HepG2 (cell line): ENCODE results near the gene MAPK12. TPM values are rescaled to one million over a fixed set of nuclear protein-coding genes. Genes with fewer than 3 reads are reported as not detected.

ENCODE experiments used
- CBX1 ChIP-seq: IDR thresholded peaks from one replicate; pipeline ENCODE4 v1.6.1; 2016; ENCODE audit warnings: antibody characterized with exemption, low read depth
- EED ChIP-seq: sonication (generic); formaldehyde crosslinking; IDR thresholded peaks from 2 replicates; pipeline ENCODE4 v1.5.0; 2020; ENCODE audit warnings: mild to moderate bottlenecking, missing genetic modification reagents
- KDM5B ChIP-seq: sonication (generic); formaldehyde crosslinking; IDR thresholded peaks from 2 replicates; pipeline ENCODE4 v1.4.0; 2020; ENCODE audit warnings: missing genetic modification reagents, mild to moderate bottlenecking, borderline replicate concordance
- NFIB ChIP-seq: sonication (generic); formaldehyde crosslinking; IDR thresholded peaks from 2 replicates; pipeline ENCODE4 v1.9.0; 2021; ENCODE audit warnings: missing genetic modification reagents, mild to moderate bottlenecking, borderline replicate concordance
- PCBP1 ChIP-seq: fragments of 200-400 bp; formaldehyde crosslinking; IDR thresholded peaks from 2 replicates; pipeline ENCODE4 v1.6.1; 2017; ENCODE audit warnings: mild to moderate bottlenecking, low read depth, low read length, borderline replicate concordance
- PRPF4 ChIP-seq: fragments of 200-400 bp; formaldehyde crosslinking; IDR thresholded peaks from 2 replicates; pipeline ENCODE4 v1.6.1; 2016; ENCODE audit warnings: low read length, low read depth; ENCODE audit not compliant: poor library complexity, severe bottlenecking
- SAP130 ChIP-seq: IDR thresholded peaks from 2 replicates; pipeline ENCODE4 v1.6.1; 2016; ENCODE audit warnings: low read depth
- ZBTB3 ChIP-seq: sonication (generic); formaldehyde crosslinking; IDR thresholded peaks from 2 replicates; pipeline ENCODE4 v1.4.0; 2020; ENCODE audit warnings: low read depth, mild to moderate bottlenecking, moderate library complexity, missing genetic modification reagents, borderline replicate concordance
- ZFP36L1 ChIP-seq: sonication (generic); formaldehyde crosslinking; IDR thresholded peaks from 2 replicates; pipeline ENCODE4 v1.8.0; 2022; ENCODE audit warnings: mild to moderate bottlenecking, missing genetic modification reagents, moderate library complexity
- ZNF230 ChIP-seq: sonication (generic); formaldehyde crosslinking; IDR thresholded peaks from 2 replicates; pipeline ENCODE4 v1.4.0; 2020; ENCODE audit warnings: mild to moderate bottlenecking, missing genetic modification reagents
- ZNF232 ChIP-seq: sonication (generic); formaldehyde crosslinking; IDR thresholded peaks from 2 replicates; pipeline ENCODE4 v1.4.0; 2020; ENCODE audit warnings: missing genetic modification reagents, borderline replicate concordance
- ZNF260 ChIP-seq: sonication (generic); formaldehyde crosslinking; IDR thresholded peaks from 2 replicates; pipeline ENCODE4 v1.4.0; 2020; ENCODE audit warnings: missing genetic modification reagents, low read depth, mild to moderate bottlenecking, borderline replicate concordance
- ZNF354B ChIP-seq: sonication (generic); formaldehyde crosslinking; IDR thresholded peaks from 2 replicates; pipeline ENCODE4 v1.8.0; 2022; ENCODE audit warnings: mild to moderate bottlenecking, missing genetic modification reagents
- ZNF484 ChIP-seq: sonication (generic); formaldehyde crosslinking; IDR thresholded peaks from 2 replicates; pipeline ENCODE4 v1.5.1; 2020; ENCODE audit warnings: mild to moderate bottlenecking, low read depth, missing genetic modification reagents, borderline replicate concordance
- ZNF775 ChIP-seq: sonication (generic); formaldehyde crosslinking; IDR thresholded peaks from 2 replicates; pipeline ENCODE4 v1.4.0; 2020; ENCODE audit warnings: missing genetic modification reagents, mild to moderate bottlenecking, moderate library complexity, borderline replicate concordance
- polyA plus RNA-seq, 8 experiments: library from polyadenylated mRNA; depleted of rRNA in 3 of 8; stranded (reverse) in 7 of 8; unstranded in 1 of 8; fragments of >200 nt; fragmentation: Illumina TruSeq in 4 of 8; extraction: Trizol in 4 of 8; gene quantifications; 2 replicates each; pipeline versions ENCODE4 v1.2.1 to v1.2.3, GENCODE V29; 2011 to 2016; ENCODE audit warnings: low read depth in 4 of 8, missing spikeins in 1 of 8, mixed read lengths in 1 of 8; ENCODE audit not compliant: insufficient read depth in 1 of 8
- total RNA-seq, 5 experiments: library from RNA; depleted of rRNA; stranded (reverse); fragments of >200 nt; fragmentation: Illumina TruSeq; extraction: Trizol; gene quantifications; 2 replicates each; pipeline ENCODE4 v1.2.3, GENCODE V29; 2016; ENCODE audit warnings: low read depth in 1 of 5
- TF ChIP-seq, protein P1 (sequence below): sonication (generic); formaldehyde crosslinking; IDR thresholded peaks from one replicate; pipeline ENCODE4 v1.5.1; 2020; ENCODE audit warnings: mild to moderate bottlenecking, missing genetic modification reagents; ENCODE audit errors: not compliant biosample characterization
- TF ChIP-seq, protein P2 (sequence below): sonication (generic); formaldehyde crosslinking; IDR thresholded peaks from 2 replicates; pipeline ENCODE4 v1.4.0; 2020; ENCODE audit warnings: missing genetic modification reagents
- TF ChIP-seq, protein P3 (sequence below): sonication (generic); formaldehyde crosslinking; IDR thresholded peaks from 2 replicates; pipeline ENCODE4 v1.5.0; 2020; ENCODE audit warnings: missing genetic modification reagents

Gene MAPK12
- total and polyA plus RNA-seq, 2 of the 13 experiments (the other 11 are each of a cell fraction or from before 2014, with no cell fraction given): 22.2 to 23.3 TPM

DNA sequence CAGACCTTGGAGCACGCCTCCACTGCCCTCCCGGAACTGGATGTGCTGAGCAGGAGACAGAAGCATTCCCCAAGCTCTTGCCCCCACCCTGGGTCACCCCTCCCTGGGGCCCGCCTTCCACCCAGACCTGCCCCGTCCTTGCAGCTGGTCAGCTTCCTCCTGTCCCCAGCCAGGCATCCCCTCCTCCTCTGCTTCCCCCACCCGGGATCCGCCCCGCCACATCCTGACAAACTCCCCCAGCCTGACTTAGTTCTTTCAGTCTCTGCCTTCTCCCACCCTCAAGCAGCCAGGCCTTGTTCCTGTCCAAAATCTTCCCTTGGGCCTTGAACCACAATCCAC, 47.1 kb upstream of the MAPK12 start (continued):
- TF ChIP-seq, protein P1, sequence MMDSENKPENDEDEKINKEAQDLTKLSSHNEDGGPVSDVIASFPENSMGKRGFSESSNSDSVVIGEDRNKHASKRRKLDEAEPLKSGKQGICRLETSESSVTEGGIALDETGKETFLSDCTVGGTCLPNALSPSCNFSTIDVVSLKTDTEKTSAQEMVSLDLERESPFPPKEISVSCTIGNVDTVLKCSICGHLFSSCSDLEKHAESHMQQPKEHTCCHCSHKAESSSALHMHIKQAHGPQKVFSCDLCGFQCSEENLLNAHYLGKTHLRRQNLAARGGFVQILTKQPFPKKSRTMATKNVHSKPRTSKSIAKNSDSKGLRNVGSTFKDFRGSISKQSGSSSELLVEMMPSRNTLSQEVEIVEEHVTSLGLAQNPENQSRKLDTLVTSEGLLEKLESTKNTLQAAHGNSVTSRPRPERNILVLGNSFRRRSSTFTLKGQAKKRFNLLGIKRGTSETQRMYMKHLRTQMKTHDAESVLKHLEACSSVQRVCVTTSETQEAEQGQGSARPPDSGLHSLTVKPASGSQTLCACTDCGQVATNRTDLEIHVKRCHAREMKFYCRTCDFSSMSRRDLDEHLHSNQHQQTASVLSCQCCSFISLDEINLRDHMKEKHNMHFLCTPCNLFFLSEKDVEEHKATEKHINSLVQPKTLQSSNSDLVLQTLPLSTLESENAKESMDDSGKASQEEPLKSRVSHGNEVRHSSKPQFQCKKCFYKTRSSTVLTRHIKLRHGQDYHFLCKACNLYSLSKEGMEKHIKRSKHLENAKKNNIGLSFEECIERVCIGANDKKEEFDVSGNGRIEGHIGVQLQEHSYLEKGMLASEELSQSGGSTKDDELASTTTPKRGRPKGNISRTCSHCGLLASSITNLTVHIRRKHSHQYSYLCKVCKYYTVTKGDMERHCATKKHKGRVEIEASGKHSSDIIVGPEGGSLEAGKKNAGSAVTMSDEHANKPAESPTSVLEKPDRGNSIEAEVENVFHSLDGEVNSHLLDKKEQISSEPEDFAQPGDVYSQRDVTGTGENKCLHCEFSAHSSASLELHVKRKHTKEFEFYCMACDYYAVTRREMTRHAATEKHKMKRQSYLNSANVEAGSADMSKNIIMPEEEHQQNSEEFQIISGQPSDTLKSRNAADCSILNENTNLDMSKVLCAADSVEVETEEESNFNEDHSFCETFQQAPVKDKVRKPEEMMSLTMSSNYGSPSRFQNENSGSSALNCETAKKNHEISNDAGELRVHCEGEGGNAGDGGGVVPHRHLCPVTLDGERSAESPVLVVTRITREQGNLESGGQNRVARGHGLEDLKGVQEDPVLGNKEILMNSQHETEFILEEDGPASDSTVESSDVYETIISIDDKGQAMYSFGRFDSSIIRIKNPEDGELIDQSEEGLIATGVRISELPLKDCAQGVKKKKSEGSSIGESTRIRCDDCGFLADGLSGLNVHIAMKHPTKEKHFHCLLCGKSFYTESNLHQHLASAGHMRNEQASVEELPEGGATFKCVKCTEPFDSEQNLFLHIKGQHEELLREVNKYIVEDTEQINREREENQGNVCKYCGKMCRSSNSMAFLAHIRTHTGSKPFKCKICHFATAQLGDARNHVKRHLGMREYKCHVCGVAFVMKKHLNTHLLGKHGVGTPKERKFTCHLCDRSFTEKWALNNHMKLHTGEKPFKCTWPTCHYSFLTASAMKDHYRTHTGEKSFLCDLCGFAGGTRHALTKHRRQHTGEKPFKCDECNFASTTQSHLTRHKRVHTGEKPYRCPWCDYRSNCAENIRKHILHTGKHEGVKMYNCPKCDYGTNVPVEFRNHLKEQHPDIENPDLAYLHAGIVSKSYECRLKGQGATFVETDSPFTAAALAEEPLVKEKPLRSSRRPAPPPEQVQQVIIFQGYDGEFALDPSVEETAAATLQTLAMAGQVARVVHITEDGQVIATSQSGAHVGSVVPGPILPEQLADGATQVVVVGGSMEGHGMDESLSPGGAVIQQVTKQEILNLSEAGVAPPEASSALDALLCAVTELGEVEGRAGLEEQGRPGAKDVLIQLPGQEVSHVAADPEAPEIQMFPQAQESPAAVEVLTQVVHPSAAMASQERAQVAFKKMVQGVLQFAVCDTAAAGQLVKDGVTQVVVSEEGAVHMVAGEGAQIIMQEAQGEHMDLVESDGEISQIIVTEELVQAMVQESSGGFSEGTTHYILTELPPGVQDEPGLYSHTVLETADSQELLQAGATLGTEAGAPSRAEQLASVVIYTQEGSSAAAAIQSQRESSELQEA: no peak
- TF ChIP-seq, protein P2, sequence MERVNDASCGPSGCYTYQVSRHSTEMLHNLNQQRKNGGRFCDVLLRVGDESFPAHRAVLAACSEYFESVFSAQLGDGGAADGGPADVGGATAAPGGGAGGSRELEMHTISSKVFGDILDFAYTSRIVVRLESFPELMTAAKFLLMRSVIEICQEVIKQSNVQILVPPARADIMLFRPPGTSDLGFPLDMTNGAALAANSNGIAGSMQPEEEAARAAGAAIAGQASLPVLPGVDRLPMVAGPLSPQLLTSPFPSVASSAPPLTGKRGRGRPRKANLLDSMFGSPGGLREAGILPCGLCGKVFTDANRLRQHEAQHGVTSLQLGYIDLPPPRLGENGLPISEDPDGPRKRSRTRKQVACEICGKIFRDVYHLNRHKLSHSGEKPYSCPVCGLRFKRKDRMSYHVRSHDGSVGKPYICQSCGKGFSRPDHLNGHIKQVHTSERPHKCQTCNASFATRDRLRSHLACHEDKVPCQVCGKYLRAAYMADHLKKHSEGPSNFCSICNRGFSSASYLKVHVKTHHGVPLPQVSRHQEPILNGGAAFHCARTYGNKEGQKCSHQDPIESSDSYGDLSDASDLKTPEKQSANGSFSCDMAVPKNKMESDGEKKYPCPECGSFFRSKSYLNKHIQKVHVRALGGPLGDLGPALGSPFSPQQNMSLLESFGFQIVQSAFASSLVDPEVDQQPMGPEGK: peak; percentile 96
- TF ChIP-seq CBX1 (no peak), NFIB (CRISPR knock-in tag) (no peak), ZBTB3 (CRISPR knock-in tag) (no peak), KDM5B (CRISPR knock-in tag) (peak; percentile 39; the same call in 1 of the 2 replicates), EED (CRISPR knock-in tag) (no peak), ZFP36L1 (CRISPR knock-in tag) (no peak), PRPF4 (no peak), ZNF484 (no peak), PCBP1 (no peak), ZNF775 (no peak), ZNF260 (CRISPR knock-in tag) (no peak), ZNF230 (no peak), ZNF354B (CRISPR knock-in tag) (no peak), ZNF232 (CRISPR knock-in tag) (no peak), SAP130 (CRISPR knock-in tag) (peak; percentile 80; the same call in 1 of the 2 replicates)
- TF ChIP-seq, protein P3, sequence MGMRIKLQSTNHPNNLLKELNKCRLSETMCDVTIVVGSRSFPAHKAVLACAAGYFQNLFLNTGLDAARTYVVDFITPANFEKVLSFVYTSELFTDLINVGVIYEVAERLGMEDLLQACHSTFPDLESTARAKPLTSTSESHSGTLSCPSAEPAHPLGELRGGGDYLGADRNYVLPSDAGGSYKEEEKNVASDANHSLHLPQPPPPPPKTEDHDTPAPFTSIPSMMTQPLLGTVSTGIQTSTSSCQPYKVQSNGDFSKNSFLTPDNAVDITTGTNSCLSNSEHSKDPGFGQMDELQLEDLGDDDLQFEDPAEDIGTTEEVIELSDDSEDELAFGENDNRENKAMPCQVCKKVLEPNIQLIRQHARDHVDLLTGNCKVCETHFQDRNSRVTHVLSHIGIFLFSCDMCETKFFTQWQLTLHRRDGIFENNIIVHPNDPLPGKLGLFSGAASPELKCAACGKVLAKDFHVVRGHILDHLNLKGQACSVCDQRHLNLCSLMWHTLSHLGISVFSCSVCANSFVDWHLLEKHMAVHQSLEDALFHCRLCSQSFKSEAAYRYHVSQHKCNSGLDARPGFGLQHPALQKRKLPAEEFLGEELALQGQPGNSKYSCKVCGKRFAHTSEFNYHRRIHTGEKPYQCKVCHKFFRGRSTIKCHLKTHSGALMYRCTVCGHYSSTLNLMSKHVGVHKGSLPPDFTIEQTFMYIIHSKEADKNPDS: no peak
